Panc1 (cell line): ENCODE data around the gene ORC2. TPM values are rescaled to one million over a fixed set of nuclear protein-coding genes. Genes with fewer than 3 reads are reported as not detected.

Experiments used
- ATAC-seq: fragments of 200-7000 bp; cut with Tn5 transposase; 2 replicates; pipeline ENCODE4 v1.9.1; 2020; ENCODE audit warnings: mild to moderate bottlenecking, moderate library complexity
- BruUV-seq: library from RNA; stranded (reverse); fragments of 400-500 nt; replicated peaks from 2 replicates; lab custom pipeline; 2021; lab: Mats Ljungman, UMichigan
- CTCF ChIA-PET: fragments of 300-600 bp; sonication (Branson Sonifier 250); formaldehyde crosslinking; loops from one replicate; lab custom pipeline; 2022; ENCODE audit warnings: antibody characterized with exemption; lab: Charles Lee
- POLR2A ChIA-PET: fragments of 300-600 bp; sonication (Branson Sonifier 250); formaldehyde crosslinking; loops from one replicate; lab custom pipeline; 2022; ENCODE audit warnings: antibody characterized with exemption; lab: Charles Lee
- DNase-seq: peaks from one replicate; pipeline ENCODE4 v3.0.0-alpha.2; 2010; ENCODE audit warnings: low read depth, low spot score
- H3K27ac ChIP-seq: 2 replicates; pipeline ENCODE4 v1.5.1; 2011; ENCODE audit warnings: mild to moderate bottlenecking, low read length, inconsistent platforms
- H3K27me3 ChIP-seq: fragments of 200-500 bp; sonication (Bioruptor generic); 2 replicates; pipeline ENCODE4 v1.6.0; 2014; ENCODE audit warnings: low read length, inconsistent platforms; ENCODE audit not compliant: control insufficient read depth, insufficient read depth
- H3K36me3 ChIP-seq: fragments of 200-500 bp; sonication (Bioruptor generic); 2 replicates; pipeline ENCODE4 v1.5.1; 2014; ENCODE audit warnings: inconsistent platforms, mild to moderate bottlenecking, low read length, moderate library complexity; ENCODE audit not compliant: control insufficient read depth, insufficient read depth
- H3K4me1 ChIP-seq: 2 replicates; pipeline ENCODE4 v1.5.1; 2011; ENCODE audit warnings: inconsistent platforms, mild to moderate bottlenecking, low read length, moderate library complexity; ENCODE audit not compliant: control insufficient read depth, insufficient read depth
- H3K4me3 ChIP-seq, 2 experiments: 2 replicates each; pipeline ENCODE4 v1.5.1; 2011 to 2012; ENCODE audit warnings: low read depth in 2 of 2, low read length in 2 of 2, mild to moderate bottlenecking in 2 of 2, inconsistent platforms in 1 of 2, moderate library complexity in 1 of 2
- H3K9me3 ChIP-seq: fragments of 200-500 bp; sonication (Bioruptor generic); 2 replicates; pipeline ENCODE4 v1.5.1; 2014; ENCODE audit warnings: low read depth, mild to moderate bottlenecking, inconsistent platforms, low read length, moderate library complexity; ENCODE audit not compliant: control insufficient read depth, insufficient read depth
- POLR2AphosphoS5 ChIP-seq: IDR thresholded peaks from 2 replicates; pipeline ENCODE4 v1.6.1; 2012; ENCODE audit warnings: mild to moderate bottlenecking, low read depth, low read length, moderate library complexity
- REST ChIP-seq, 2 experiments: IDR thresholded peaks; 2 replicates each; pipeline ENCODE4 v1.6.1; 2011 to 2012; ENCODE audit warnings: low read depth in 2 of 2, control low read depth in 1 of 2, low read length in 1 of 2, mild to moderate bottlenecking in 1 of 2, moderate library complexity in 1 of 2; ENCODE audit not compliant: insufficient read depth in 1 of 2
- SIN3A ChIP-seq: IDR thresholded peaks from 2 replicates; pipeline ENCODE4 v1.6.1; 2012; ENCODE audit warnings: low read depth, mild to moderate bottlenecking, low read length, moderate library complexity, borderline replicate concordance; ENCODE audit not compliant: insufficient read depth
- TCF7L2 ChIP-seq: IDR thresholded peaks from 2 replicates; pipeline ENCODE4 v1.6.1; 2011; ENCODE audit warnings: mild to moderate bottlenecking, low read depth, low read length, inconsistent platforms
- in situ Hi-C: cut with HindIII; loops from 2 replicates; pipeline ENCODE4 v1.10.0; 2016; ENCODE audit warnings: low sequenced_read_pairs, low pct_unique_long_range_greater_than_20kb
- intact Hi-C: fragments of 100-400 bp; cut with micrococcal nuclease; formaldehyde crosslinking; loops from one replicate; pipeline ENCODE4 v1.10.0; 2022; ENCODE audit not compliant: unreplicated experiment
- total RNA-seq: library from RNA; stranded (reverse); gene quantifications from one replicate; pipeline ENCODE4 v1.2.1, GENCODE V29; 2021; ENCODE audit not compliant: unreplicated experiment
- TF ChIP-seq, protein P1 (sequence below): fragments of 450-650 bp; IDR thresholded peaks from 2 replicates; pipeline ENCODE4 v1.5.1; 2017; ENCODE audit warnings: mild to moderate bottlenecking

The ORC2 gene
- total RNA-seq, 1 experiment from 2014 or later, result 41.8 TPM

DNA sequence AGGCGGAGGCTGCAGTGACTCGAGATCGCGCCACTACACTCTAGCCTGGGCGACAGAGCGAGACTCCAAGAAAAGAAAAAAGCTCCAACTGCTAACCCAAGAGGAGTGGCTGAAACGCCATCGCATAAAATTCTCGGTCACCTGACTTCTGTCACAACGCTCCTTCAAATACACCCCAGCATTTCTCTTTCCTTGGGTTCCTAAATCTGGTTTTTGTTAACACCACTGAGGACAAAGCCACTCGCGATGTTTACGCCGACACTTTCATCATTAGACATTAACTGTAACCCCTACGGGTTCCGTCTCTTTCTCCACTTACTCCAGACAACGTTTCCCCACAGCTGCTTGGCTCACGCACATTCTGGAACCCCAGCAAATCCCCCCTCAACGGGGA is 99.7 kb downstream of the ORC2 start:
- H3K27ac ChIP-seq, result peak overlapping the region; percentile 99
- no peaks in the 10 kb centered on the region for H3K9me3 ChIP-seq
- no TSS peak for BruUV-seq
- in situ Hi-C loops (no loop called here), intact Hi-C loops (loop anchor here (5.0 kb wide), 1 partner anchor 151 kb away; no protein-coding TSS in a partner anchor)
- ChIA-PET CTCF (no interaction called here), POLR2A (interaction anchor here (0.6 to 1.2 kb wide), 4 partner anchors 11 to 397 kb away, joined by 3 to 7 read pairs (median 3); partner anchors contain the start of genes BZW1, NIF3L1 and PPIL3)
- no peak for TF ChIP-seq REST (IDR thresholded peaks at IDR 0.05; ENCODE audit: insufficient read depth in 1 of 2, low read depth in 2 of 2, low read length in 1 of 2)
- TF ChIP-seq POLR2AphosphoS5, result no peak
- 0 out of 2 replicates have a peak, but pooled peaks have one; percentile 25 for TF ChIP-seq SIN3A
- TF ChIP-seq, protein P1, sequence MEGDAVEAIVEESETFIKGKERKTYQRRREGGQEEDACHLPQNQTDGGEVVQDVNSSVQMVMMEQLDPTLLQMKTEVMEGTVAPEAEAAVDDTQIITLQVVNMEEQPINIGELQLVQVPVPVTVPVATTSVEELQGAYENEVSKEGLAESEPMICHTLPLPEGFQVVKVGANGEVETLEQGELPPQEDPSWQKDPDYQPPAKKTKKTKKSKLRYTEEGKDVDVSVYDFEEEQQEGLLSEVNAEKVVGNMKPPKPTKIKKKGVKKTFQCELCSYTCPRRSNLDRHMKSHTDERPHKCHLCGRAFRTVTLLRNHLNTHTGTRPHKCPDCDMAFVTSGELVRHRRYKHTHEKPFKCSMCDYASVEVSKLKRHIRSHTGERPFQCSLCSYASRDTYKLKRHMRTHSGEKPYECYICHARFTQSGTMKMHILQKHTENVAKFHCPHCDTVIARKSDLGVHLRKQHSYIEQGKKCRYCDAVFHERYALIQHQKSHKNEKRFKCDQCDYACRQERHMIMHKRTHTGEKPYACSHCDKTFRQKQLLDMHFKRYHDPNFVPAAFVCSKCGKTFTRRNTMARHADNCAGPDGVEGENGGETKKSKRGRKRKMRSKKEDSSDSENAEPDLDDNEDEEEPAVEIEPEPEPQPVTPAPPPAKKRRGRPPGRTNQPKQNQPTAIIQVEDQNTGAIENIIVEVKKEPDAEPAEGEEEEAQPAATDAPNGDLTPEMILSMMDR, result no peak
- TF ChIP-seq TCF7L2, result no peak
- DNase-seq, result no peak
- H3K4me1 ChIP-seq, result peaks cover 23% of the 10 kb centered on the region
- ATAC-seq, result 0 out of 2 replicates have a peak, but pooled peaks have one; percentile 14
- H3K4me3 ChIP-seq, result peak overlapping the region; percentile 93 to 97
- H3K27me3 ChIP-seq, result no peaks in the 10 kb centered on the region
- H3K36me3 ChIP-seq, result peaks cover 23% of the 10 kb centered on the region

- Histone ChIP-seq H3K36me3 (peaks cover 31% of the 10 kb centered on the region), H3K4me3 (peak overlapping the region; percentile 93 to 97), H3K27ac (peak overlapping the region; percentile 99), H3K9me3 (no peaks in the 10 kb centered on the region), H3K4me1 (peaks cover 23% of the 10 kb centered on the region), H3K27me3 (no peaks in the 10 kb centered on the region)
- in situ Hi-C loops (no loop called here), intact Hi-C loops (loop anchor here (5.0 kb wide), 1 partner anchor 150 kb away; no protein-coding TSS in a partner anchor)
- no peak for DNase-seq
- no peak for TF ChIP-seq POLR2AphosphoS5
- no peak for TF ChIP-seq TCF7L2
- TF ChIP-seq SIN3A, result no peak
- TF ChIP-seq REST (IDR thresholded peaks at IDR 0.05; ENCODE audit: insufficient read depth in 1 of 2, low read depth in 2 of 2, low read length in 1 of 2), result no peak
- TF ChIP-seq, protein P1, result no peak
- ChIA-PET POLR2A (no interaction called here), CTCF (no interaction called here)
- TSS peak; percentile 74 for BruUV-seq
- ATAC-seq, result no peak
These were observed 100.9 kb downstream of the ORC2 start for GRCh38 chr2:200862532-200863000.
